Adrenal gland (tissue), 12 donors: ENCODE measurements around the gene VWA2. TPM values are rescaled to one million over a fixed set of nuclear protein-coding genes. Genes with fewer than 3 reads are reported as not detected.

Source experiments
- DNase-seq, 7 donors: peaks; one replicate each; pipeline ENCODE4 v3.0.0-alpha.2; 2019 to 2020
- H3K27ac ChIP-seq, 5 donors: fragments of 200-600 bp; sonication (generic) in 4 of 5; 1 replicate in 3 of 5; 2 replicates in 2 of 5; pipeline versions ENCODE4 v1.5.1 to v1.8.0; 2016 to 2020; ENCODE audit warnings: mild to moderate bottlenecking in 1 of 5
- H3K27me3 ChIP-seq: fragments of 200-600 bp; 2 replicates; pipeline ENCODE4 v1.8.0; 2021
- H3K36me3 ChIP-seq, 2 donors: fragments of 200-600 bp; replicated peaks in 1 of 2; 1 replicate in 1 of 2; 2 replicates in 1 of 2; pipeline versions ENCODE4 v1.5.1 to v1.8.0; 2018 to 2022
- H3K4me1 ChIP-seq, 2 donors: fragments of 200-600 bp; replicated peaks in 1 of 2; 1 replicate in 1 of 2; 2 replicates in 1 of 2; pipeline versions ENCODE4 v1.5.1 to v1.8.0; 2018 to 2021
- H3K4me3 ChIP-seq, 4 donors: fragments of 200-600 bp; sonication (generic) in 3 of 4; one replicate each; pipeline ENCODE4 v1.5.1; 2016 to 2018
- H3K9me3 ChIP-seq, 3 donors: fragments of 200-600 bp; sonication (generic) in 1 of 3; replicated peaks in 1 of 3; 1 replicate in 2 of 3; 2 replicates in 1 of 3; pipeline versions ENCODE4 v1.5.1 to v1.8.0; 2016 to 2021
- CTCF ChIP-seq, 6 experiments: fragments of 450-650 bp in 4 of 6; fragments of 200-600 bp in 2 of 6; sonication (generic) in 1 of 6; IDR thresholded peaks; 1 replicate in 5 of 6; 2 replicates in 1 of 6; pipeline versions ENCODE4 v1.5.1 to v1.8.0; 2016 to 2021; ENCODE audit warnings: antibody characterized with exemption in 6 of 6, mild to moderate bottlenecking in 2 of 6, moderate library complexity in 1 of 6
- POLR2A ChIP-seq, 2 donors: fragments of 450-650 bp; IDR thresholded peaks; one replicate each; pipeline ENCODE4 v1.6.1; 2017; ENCODE audit warnings: antibody characterized with exemption in 2 of 2, mild to moderate bottlenecking in 2 of 2, moderate library complexity in 1 of 2
- WGBS, 4 donors: extraction: QIAGEN DNeasy Blood & Tissue Kit in 2 of 4; methylation state at CpG; one replicate each; pipeline versions ENCODE4 v1.1.5 to v1.1.7; 2013 to 2017; 5-methylcytosine and 5-hydroxymethylcytosine counted together
- intact Hi-C, 2 donors: fragments of 100-400 bp; cut with DNase I; formaldehyde crosslinking; loops; one replicate each; pipeline versions ENCODE4 v1.14.1 to v1.15.0; 2022 to 2023
- polyA plus RNA-seq, 3 donors: library from polyadenylated mRNA; stranded (reverse); fragments of 200-250 nt in 2 of 3; fragments of 350-450 nt in 1 of 3; fragmentation: Illumina TruSeq in 1 of 3; extraction: RNeasy Lipid Tissue Mini Kit (QIAGEN cat#74804) in 1 of 3; gene quantifications; one replicate each; pipeline ENCODE4 v1.2.3, GENCODE V29; 2013 to 2014
- total RNA-seq, 9 donors: library from RNA; depleted of rRNA in 4 of 9; stranded (reverse); fragments of >200 nt in 4 of 9; fragments of 120-200 nt in 1 of 9; fragmentation: NEBNext Ultra II Directional in 1 of 9; extraction: Animal tissue kit (Norgen Biotek cat#: 25700) in 1 of 9; gene quantifications; one replicate each; pipeline versions ENCODE4 v1.1.0 to v1.2.4, GENCODE V29; 2013 to 2023
- donor health status: healthy with polysubstance abuse.
- donor health status: Bipolar disorder and iron deficiency.
- donor health status: DM: yes; HTN: yes; CAD: no.
- donor health status: DM: no; HTN: no; CAD: no.
- donor health status: DM: no; HTN: no; CAD: no.
- donor health status: DM: yes; HTN: yes; CAD: no.

The VWA2 gene
- total and polyA plus RNA-seq, 12 donors = 0.15 TPM; not detected in 11

- no peak for DNase-seq
- Histone ChIP-seq H3K27ac (no peak overlapping the region), H3K4me1 (no peaks in the 10 kb centered on the region), H3K36me3 (no peaks in the 10 kb centered on the region), H3K27me3 (peaks cover under 1% of the 10 kb centered on the region), H3K9me3 (no peaks in the 10 kb centered on the region), H3K4me3 (no peak overlapping the region)
- intact Hi-C loops = no loop called here
- 74 to 81% (median 76%) methylated on average over 6 of the region's 6 CpGs for WGBS, 4 donors
- TF ChIP-seq CTCF (IDR thresholded peaks at IDR 0.05) = no peak
- no peak for TF ChIP-seq POLR2A (IDR thresholded peaks at IDR 0.05)
Measured at GRCh38 chr10:114276066-114276465, 37.0 kb downstream of the VWA2 start.

- Histone ChIP-seq H3K36me3 (no peaks in the 10 kb centered on the region), H3K27me3 (peaks cover 7% of the 10 kb centered on the region), H3K27ac (no peak overlapping the region), H3K9me3 (no peaks in the 10 kb centered on the region), H3K4me1 (no peaks in the 10 kb centered on the region), H3K4me3 (no peak overlapping the region)
- TF ChIP-seq POLR2A (IDR thresholded peaks at IDR 0.05) (no peak), CTCF (IDR thresholded peaks at IDR 0.05) (no peak)
- intact Hi-C loops = no loop called here
- 88 to 95% (median 92%) methylated on average over 6 of the region's 6 CpGs for WGBS, 4 donors
- no peak for DNase-seq
Measured at GRCh38 chr10:114276671-114277070, 37.6 kb downstream of the VWA2 start.

GRCh38 chr10:114278140-114278883 lies 39.3 kb downstream of the VWA2 start:
- WGBS, 4 donors = 79 to 85% (median 83%) methylated on average over 15 to 22 of the region's 22 CpGs
- Histone ChIP-seq H3K27me3 (peaks cover 7% of the 10 kb centered on the region), H3K4me3 (no peak overlapping the region), H3K27ac (no peak overlapping the region), H3K36me3 (no peaks in the 10 kb centered on the region), H3K4me1 (no peaks in the 10 kb centered on the region), H3K9me3 (no peaks in the 10 kb centered on the region)
- TF ChIP-seq CTCF (IDR thresholded peaks at IDR 0.05) (no peak), POLR2A (IDR thresholded peaks at IDR 0.05) (no peak)
- DNase-seq = no peak
- intact Hi-C loops = no loop called here

GRCh38 chr10:114278884-114279191 lies 39.8 kb downstream of the VWA2 start:
- DNase-seq = no peak
- H3K27me3 ChIP-seq = peaks cover 7% of the 10 kb centered on the region
- no peak overlapping the region for H3K27ac ChIP-seq
- H3K36me3 ChIP-seq = no peaks in the 10 kb centered on the region
- TF ChIP-seq POLR2A (IDR thresholded peaks at IDR 0.05) (no peak), CTCF (IDR thresholded peaks at IDR 0.05) (no peak)
- no peaks in the 10 kb centered on the region for H3K9me3 ChIP-seq
- H3K4me3 ChIP-seq = no peak overlapping the region
- intact Hi-C loops = no loop called here
- WGBS, 4 donors = 72 to 84% (median 78%) methylated on average over 3 to 4 of the region's 4 CpGs
- no peaks in the 10 kb centered on the region for H3K4me1 ChIP-seq
